Fibroblast of lung (primary cell): Measurements from ENCODE around the gene RNF19B. TPM values are rescaled to one million over a fixed set of nuclear protein-coding genes. Genes with fewer than 3 reads are reported as not detected.

Experiments used
- DNase-seq, 2 donors: peaks; one replicate each; pipeline versions ENCODE4 v3.0.0 to v3.0.0-alpha.2; 2010; ENCODE audit warnings: low read depth in 2 of 2
- H2AFZ ChIP-seq: 2 replicates; pipeline ENCODE4 v1.5.1; 2012; ENCODE audit warnings: low read length, control low read depth, inconsistent platforms
- H3K27ac ChIP-seq: 2 replicates; pipeline ENCODE4 v1.5.1; 2011; ENCODE audit warnings: low read length, control low read depth; ENCODE audit not compliant: insufficient read depth
- H3K27me3 ChIP-seq: 2 replicates; pipeline ENCODE4 v1.5.1; 2011; ENCODE audit warnings: mild to moderate bottlenecking, low read length; ENCODE audit not compliant: control insufficient read depth, insufficient read depth
- H3K36me3 ChIP-seq: 2 replicates; pipeline ENCODE4 v1.5.1; 2011; ENCODE audit warnings: low read length; ENCODE audit not compliant: control insufficient read depth, insufficient read depth
- H3K4me1 ChIP-seq: 2 replicates; pipeline ENCODE4 v1.5.1; 2011; ENCODE audit warnings: low read length; ENCODE audit not compliant: control insufficient read depth, insufficient read depth; ENCODE audit errors: extremely low read depth
- H3K4me2 ChIP-seq: 2 replicates; pipeline ENCODE4 v1.5.1; 2011; ENCODE audit warnings: low read length, control low read depth; ENCODE audit not compliant: insufficient read depth; ENCODE audit errors: extremely low read depth
- H3K4me3 ChIP-seq, 4 experiments: fragments of 200-600 bp in 1 of 4; sonication (generic) in 1 of 4; replicated peaks in 1 of 4; 2 replicates each; pipeline ENCODE4 v1.5.1; 2011 to 2016; ENCODE audit warnings: low read length in 4 of 4, low read depth in 3 of 4, mild to moderate bottlenecking in 3 of 4, control low read depth in 2 of 4, inconsistent platforms in 1 of 4, mixed read lengths in 1 of 4; ENCODE audit not compliant: insufficient read depth in 1 of 4; ENCODE audit errors: control extremely low read depth in 1 of 4
- H3K79me2 ChIP-seq: 2 replicates; pipeline ENCODE4 v1.5.1; 2012; ENCODE audit warnings: mild to moderate bottlenecking, low read length, inconsistent platforms; ENCODE audit not compliant: control insufficient read depth, insufficient read depth
- H3K9ac ChIP-seq: 2 replicates; pipeline ENCODE4 v1.5.1; 2011; ENCODE audit warnings: mild to moderate bottlenecking, low read length, control low read depth; ENCODE audit not compliant: insufficient read depth
- H3K9me3 ChIP-seq: 2 replicates; pipeline ENCODE4 v1.5.1; 2012; ENCODE audit warnings: low read depth, low read length; ENCODE audit not compliant: control insufficient read depth, insufficient read depth
- H4K20me1 ChIP-seq: 2 replicates; pipeline ENCODE4 v1.5.1; 2011; ENCODE audit warnings: low read length; ENCODE audit not compliant: control insufficient read depth, insufficient read depth; ENCODE audit errors: extremely low read depth
- EZH2 ChIP-seq: IDR thresholded peaks from 2 replicates; pipeline ENCODE4 v1.5.1; 2012; ENCODE audit warnings: low read length, control low read depth, mild to moderate bottlenecking; ENCODE audit errors: missing control alignments
- polyA plus RNA-seq, 2 donors: library from polyadenylated mRNA; depleted of rRNA in 1 of 2; stranded (reverse) in 1 of 2; unstranded in 1 of 2; fragments of >200 nt; gene quantifications; 2 replicates each; pipeline ENCODE4 v1.2.1, GENCODE V29; 2011 to 2012; ENCODE audit warnings: missing spikeins in 1 of 2
- total RNA-seq: library from RNA; depleted of rRNA; stranded (reverse); fragments of >200 nt; gene quantifications from 2 replicates; pipeline ENCODE4 v1.2.1, GENCODE V29; 2014
- TF ChIP-seq, protein P1 (sequence below), 2 donors: IDR thresholded peaks in 1 of 2; conservative IDR thresholded peaks in 1 of 2; 1 replicate in 1 of 2; 2 replicates in 1 of 2; pipeline ENCODE4 v1.5.1; 2011 to 2012; ENCODE audit warnings: low read length in 2 of 2, control low read depth in 1 of 2, inconsistent platforms in 1 of 2, low read depth in 1 of 2, mild to moderate bottlenecking in 1 of 2

RNF19B gene
- total and polyA plus RNA-seq, 2 donors (not counting 1 experiment from before 2014, with no cell fraction given), result 10.1 to 15.4 TPM

DNA sequence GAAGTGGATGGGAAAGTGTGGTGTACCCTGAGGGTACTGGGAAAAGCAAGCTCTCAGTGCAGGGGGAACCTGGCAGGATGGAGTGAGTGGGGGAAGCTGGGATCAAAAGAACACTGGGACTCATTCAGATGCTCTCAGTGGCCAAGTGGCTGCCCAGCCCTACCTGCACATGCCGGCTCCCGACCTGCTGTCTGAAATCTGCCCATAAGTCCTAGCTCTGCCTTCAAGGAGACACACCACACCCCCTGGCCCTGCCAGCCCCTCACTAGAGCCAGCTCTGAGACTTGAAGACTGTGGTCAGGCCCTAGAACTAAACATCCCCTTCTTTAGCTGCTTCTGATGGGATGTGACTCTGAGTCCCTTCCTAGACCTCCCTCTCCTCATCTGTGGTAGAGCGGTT, 65.7 kb downstream of the RNF19B start:
- Histone ChIP-seq H2AFZ (no peak overlapping the region), H3K4me3 (no peak overlapping the region), H3K4me2 (no peak overlapping the region), H3K4me1 (no peaks in the 10 kb centered on the region), H3K9me3 (no peaks in the 10 kb centered on the region), H3K27me3 (no peaks in the 10 kb centered on the region), H3K27ac (no peak overlapping the region), H4K20me1 (no peaks in the 10 kb centered on the region), H3K9ac (no peak overlapping the region), H3K79me2 (no peaks in the 10 kb centered on the region), H3K36me3 (no peaks in the 10 kb centered on the region)
- DNase-seq, result no peak
- no peak for TF ChIP-seq EZH2
- TF ChIP-seq, protein P1, sequence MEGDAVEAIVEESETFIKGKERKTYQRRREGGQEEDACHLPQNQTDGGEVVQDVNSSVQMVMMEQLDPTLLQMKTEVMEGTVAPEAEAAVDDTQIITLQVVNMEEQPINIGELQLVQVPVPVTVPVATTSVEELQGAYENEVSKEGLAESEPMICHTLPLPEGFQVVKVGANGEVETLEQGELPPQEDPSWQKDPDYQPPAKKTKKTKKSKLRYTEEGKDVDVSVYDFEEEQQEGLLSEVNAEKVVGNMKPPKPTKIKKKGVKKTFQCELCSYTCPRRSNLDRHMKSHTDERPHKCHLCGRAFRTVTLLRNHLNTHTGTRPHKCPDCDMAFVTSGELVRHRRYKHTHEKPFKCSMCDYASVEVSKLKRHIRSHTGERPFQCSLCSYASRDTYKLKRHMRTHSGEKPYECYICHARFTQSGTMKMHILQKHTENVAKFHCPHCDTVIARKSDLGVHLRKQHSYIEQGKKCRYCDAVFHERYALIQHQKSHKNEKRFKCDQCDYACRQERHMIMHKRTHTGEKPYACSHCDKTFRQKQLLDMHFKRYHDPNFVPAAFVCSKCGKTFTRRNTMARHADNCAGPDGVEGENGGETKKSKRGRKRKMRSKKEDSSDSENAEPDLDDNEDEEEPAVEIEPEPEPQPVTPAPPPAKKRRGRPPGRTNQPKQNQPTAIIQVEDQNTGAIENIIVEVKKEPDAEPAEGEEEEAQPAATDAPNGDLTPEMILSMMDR (conservative IDR thresholded peaks at IDR 0.05 in 1 of 2, IDR thresholded peaks at IDR 0.05 in 1 of 2; ENCODE audit: low read depth in 1 of 2, low read length in 2 of 2), result no peak

DNA sequence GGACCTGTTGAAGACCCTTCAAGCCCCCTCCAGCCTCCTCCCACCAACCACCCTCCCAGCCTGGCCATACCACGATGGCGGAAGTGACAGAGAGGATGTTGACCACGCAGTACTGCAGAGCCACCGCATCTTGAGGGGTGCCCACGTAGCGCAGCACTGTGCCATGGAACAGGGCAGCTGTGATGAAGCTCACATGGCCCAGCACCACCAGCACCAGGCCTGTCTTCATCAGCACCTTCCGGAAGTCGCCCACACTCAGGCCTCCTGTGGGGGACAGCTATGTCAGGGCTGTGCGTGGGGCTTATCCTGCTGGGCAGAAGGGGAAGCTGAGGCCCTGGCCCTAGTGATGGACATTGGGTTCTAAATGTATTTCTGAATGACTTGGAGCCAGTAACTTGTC, 66.6 kb downstream of the RNF19B start:
- Histone ChIP-seq H3K79me2 (no peaks in the 10 kb centered on the region), H3K9ac (no peak overlapping the region), H2AFZ (no peak overlapping the region), H3K4me1 (no peaks in the 10 kb centered on the region), H3K27ac (no peak overlapping the region), H3K36me3 (no peaks in the 10 kb centered on the region), H3K9me3 (no peaks in the 10 kb centered on the region), H3K4me3 (no peak overlapping the region), H3K27me3 (no peaks in the 10 kb centered on the region), H4K20me1 (no peaks in the 10 kb centered on the region), H3K4me2 (no peak overlapping the region)
- TF ChIP-seq EZH2, result no peak
- TF ChIP-seq, protein P1 (conservative IDR thresholded peaks at IDR 0.05 in 1 of 2, IDR thresholded peaks at IDR 0.05 in 1 of 2; ENCODE audit: low read depth in 1 of 2, low read length in 2 of 2), result no peak
- DNase-seq, result no peak

DNA sequence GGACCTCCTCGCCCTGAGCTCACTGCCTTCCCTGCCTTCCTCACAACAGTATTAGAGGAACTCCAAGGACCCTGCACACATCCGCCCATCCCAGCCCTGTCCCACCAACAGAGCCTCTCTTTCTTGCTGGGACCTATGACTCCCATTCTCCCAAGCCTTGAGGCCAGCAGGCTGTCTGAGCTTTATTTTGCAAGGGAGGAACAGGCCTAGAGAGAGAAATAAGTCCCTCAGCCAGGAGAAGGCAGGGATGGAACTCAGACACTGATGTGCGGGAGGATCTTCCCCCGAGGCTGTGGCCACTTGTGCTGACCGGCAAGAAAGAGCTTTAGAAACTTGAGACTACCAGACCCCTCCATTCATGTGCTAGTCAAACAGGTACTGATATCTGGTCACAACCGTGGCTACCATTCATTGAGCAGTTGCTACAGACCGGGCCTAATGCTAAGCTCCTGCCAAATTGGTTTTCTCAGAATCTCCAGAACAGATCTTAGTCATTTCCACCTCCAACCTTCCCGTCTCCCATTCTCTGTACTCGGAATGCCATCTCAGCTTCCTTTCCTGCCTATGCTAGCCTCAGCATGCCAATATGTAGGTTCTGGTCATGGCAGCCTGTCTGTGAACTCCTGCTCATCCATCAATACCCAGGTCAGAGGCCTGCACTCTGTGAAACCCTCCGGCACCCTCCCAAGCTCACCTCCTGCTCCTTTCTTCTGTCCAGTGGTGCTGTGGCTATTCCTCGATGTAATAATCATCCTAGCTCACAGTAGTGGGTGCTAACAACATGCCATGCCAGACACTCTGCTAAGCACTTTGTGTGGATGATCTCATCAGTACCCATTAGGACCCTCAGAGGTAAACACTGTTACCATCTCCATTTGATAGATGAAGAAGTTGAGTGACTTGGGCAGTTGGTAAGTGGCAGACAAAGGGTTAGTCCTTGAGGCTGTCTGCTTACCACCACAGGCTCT, 67.2 kb downstream of the RNF19B start:
- Histone ChIP-seq H3K27me3 (peaks cover 1% of the 10 kb centered on the region), H2AFZ (no peak overlapping the region), H3K9me3 (no peaks in the 10 kb centered on the region), H4K20me1 (no peaks in the 10 kb centered on the region), H3K4me2 (no peak overlapping the region), H3K9ac (no peak overlapping the region), H3K4me1 (no peaks in the 10 kb centered on the region), H3K4me3 (no peak overlapping the region), H3K27ac (no peak overlapping the region), H3K36me3 (no peaks in the 10 kb centered on the region), H3K79me2 (no peaks in the 10 kb centered on the region)
- DNase-seq, result no peak
- no peak for TF ChIP-seq EZH2
- TF ChIP-seq, protein P1 (conservative IDR thresholded peaks at IDR 0.05 in 1 of 2, IDR thresholded peaks at IDR 0.05 in 1 of 2; ENCODE audit: low read depth in 1 of 2, low read length in 2 of 2), result no peak
